ENCODE data around the gene TMEM225B. TPM values are rescaled to one million over a fixed set of nuclear protein-coding genes. Genes with fewer than 3 reads are reported as not detected.

Gene TMEM225B
- total and polyA plus RNA-seq, 4 donors, result 0.31 to 1.4 (median 0.75) TPM

DNA sequence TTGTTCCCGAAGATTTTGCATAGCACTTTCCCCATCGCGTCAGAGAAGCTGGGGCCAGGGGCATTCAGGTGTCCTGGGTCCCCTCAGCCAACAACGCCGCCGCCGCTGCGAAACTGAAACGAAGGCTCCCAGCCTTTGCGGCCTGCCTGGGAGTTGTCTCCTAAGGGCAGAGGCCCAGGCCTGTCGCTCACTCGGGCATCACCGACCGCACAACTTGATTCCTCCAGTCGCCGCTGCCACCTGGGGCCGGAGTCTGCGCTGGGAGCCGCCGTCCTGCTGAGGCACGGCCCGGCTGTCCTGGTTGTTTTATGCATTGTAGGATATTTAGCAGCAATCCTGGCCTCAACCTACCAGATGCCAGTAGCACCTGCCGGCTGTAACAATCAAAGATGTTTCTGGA lies 40.7 kb downstream of the TMEM225B start:
- Histone ChIP-seq H3K27me3 (ENCODE audit: control insufficient read depth in 3 of 3, insufficient read depth in 3 of 3, low read length in 2 of 3) (no peaks in the 10 kb centered on the region), H3K9ac (ENCODE audit: insufficient read depth in 1 of 2, low read length in 2 of 2) (no peak overlapping the region), H3K4me1 (ENCODE audit: control insufficient read depth in 5 of 5, insufficient read depth in 5 of 5, low read length in 5 of 5) (no peaks in the 10 kb centered on the region), H3K9me3 (ENCODE audit: control insufficient read depth in 4 of 4, insufficient read depth in 3 of 4, low read length in 3 of 4) (no peaks in the 10 kb centered on the region), H3K36me3 (ENCODE audit: control insufficient read depth in 4 of 4, insufficient read depth in 4 of 4, low read length in 4 of 4) (peaks cover 0 to 9% (median 4%) of the 10 kb centered on the region in 4 donors), H3K27ac (ENCODE audit: low read depth in 1 of 2, low read length in 1 of 2) (no peak overlapping the region), H3K4me3 (no peak overlapping the region)
- 95 to 96% methylated on average over 23 of the region's 23 CpGs for WGBS, 2 donors
- ATAC-seq (ENCODE audit: insufficient read depth, low FRiP score) (no peak), DNase-seq (no peak)
- TF ChIP-seq, protein P1, sequence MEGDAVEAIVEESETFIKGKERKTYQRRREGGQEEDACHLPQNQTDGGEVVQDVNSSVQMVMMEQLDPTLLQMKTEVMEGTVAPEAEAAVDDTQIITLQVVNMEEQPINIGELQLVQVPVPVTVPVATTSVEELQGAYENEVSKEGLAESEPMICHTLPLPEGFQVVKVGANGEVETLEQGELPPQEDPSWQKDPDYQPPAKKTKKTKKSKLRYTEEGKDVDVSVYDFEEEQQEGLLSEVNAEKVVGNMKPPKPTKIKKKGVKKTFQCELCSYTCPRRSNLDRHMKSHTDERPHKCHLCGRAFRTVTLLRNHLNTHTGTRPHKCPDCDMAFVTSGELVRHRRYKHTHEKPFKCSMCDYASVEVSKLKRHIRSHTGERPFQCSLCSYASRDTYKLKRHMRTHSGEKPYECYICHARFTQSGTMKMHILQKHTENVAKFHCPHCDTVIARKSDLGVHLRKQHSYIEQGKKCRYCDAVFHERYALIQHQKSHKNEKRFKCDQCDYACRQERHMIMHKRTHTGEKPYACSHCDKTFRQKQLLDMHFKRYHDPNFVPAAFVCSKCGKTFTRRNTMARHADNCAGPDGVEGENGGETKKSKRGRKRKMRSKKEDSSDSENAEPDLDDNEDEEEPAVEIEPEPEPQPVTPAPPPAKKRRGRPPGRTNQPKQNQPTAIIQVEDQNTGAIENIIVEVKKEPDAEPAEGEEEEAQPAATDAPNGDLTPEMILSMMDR (IDR thresholded peaks at IDR 0.05; ENCODE audit: control extremely low read depth, extremely low read depth), result no peak

- DNase-seq (peak in 1 of 3 donors; percentile 6), ATAC-seq (ENCODE audit: insufficient read depth, low FRiP score) (no peak)
- no peak overlapping the region for H3K27ac ChIP-seq (ENCODE audit: low read depth in 1 of 2, low read length in 1 of 2)
- TF ChIP-seq, protein P1 (IDR thresholded peaks at IDR 0.05; ENCODE audit: control extremely low read depth, extremely low read depth), result no peak
- H3K4me3 ChIP-seq, result no peak overlapping the region
- H3K36me3 ChIP-seq (ENCODE audit: control insufficient read depth in 4 of 4, insufficient read depth in 4 of 4, low read length in 4 of 4), result peaks cover 0 to 7% (median 2%) of the 10 kb centered on the region in 4 donors
- H3K27me3 ChIP-seq (ENCODE audit: control insufficient read depth in 3 of 3, insufficient read depth in 3 of 3, low read length in 2 of 3), result no peaks in the 10 kb centered on the region
- no peaks in the 10 kb centered on the region for H3K4me1 ChIP-seq (ENCODE audit: control insufficient read depth in 5 of 5, insufficient read depth in 5 of 5, low read length in 5 of 5)
- H3K9ac ChIP-seq (ENCODE audit: insufficient read depth in 1 of 2, low read length in 2 of 2), result no peak overlapping the region
- H3K9me3 ChIP-seq (ENCODE audit: control insufficient read depth in 4 of 4, insufficient read depth in 3 of 4, low read length in 3 of 4), result no peaks in the 10 kb centered on the region
These were observed 41.2 kb downstream of the TMEM225B start for GRCh38 chr7:99639267-99639666.

DNA sequence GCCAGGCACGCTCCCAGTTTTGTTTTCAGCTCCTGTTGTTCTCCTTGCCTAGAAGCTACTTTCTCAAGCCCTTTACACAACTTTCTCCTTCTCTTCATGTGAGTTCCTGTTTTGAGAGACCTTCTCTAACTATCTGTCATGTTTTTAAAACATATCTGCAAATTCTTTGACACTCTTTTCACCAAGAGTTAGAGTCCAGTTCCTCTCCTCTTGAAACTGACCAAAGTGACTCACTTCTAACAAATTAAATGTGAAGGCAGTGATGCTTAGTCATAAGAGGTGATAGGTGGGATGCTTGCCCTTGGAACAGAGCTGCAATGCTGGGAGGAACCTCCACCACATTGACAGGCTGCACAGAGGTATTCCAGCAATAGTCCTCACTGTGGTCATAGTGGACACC lies 44.0 kb downstream of the TMEM225B start:
- Histone ChIP-seq H3K36me3 (ENCODE audit: control insufficient read depth in 4 of 4, insufficient read depth in 4 of 4, low read length in 4 of 4) (peaks cover 0 to 7% (median 3%) of the 10 kb centered on the region in 4 donors), H3K4me1 (ENCODE audit: control insufficient read depth in 5 of 5, insufficient read depth in 5 of 5, low read length in 5 of 5) (no peaks in the 10 kb centered on the region), H3K27ac (ENCODE audit: low read depth in 1 of 2, low read length in 1 of 2) (no peak overlapping the region), H3K9me3 (ENCODE audit: control insufficient read depth in 4 of 4, insufficient read depth in 3 of 4, low read length in 3 of 4) (no peaks in the 10 kb centered on the region), H3K9ac (ENCODE audit: insufficient read depth in 1 of 2, low read length in 2 of 2) (no peak overlapping the region), H3K4me3 (no peak overlapping the region), H3K27me3 (ENCODE audit: control insufficient read depth in 3 of 3, insufficient read depth in 3 of 3, low read length in 2 of 3) (no peaks in the 10 kb centered on the region)
- 63 to 81% methylated on average over 1 of the region's 1 CpG for WGBS, 2 donors
- DNase-seq (no peak), ATAC-seq (ENCODE audit: insufficient read depth, low FRiP score) (no peak)
- TF ChIP-seq, protein P1 (IDR thresholded peaks at IDR 0.05; ENCODE audit: control extremely low read depth, extremely low read depth), result no peak

- H3K9me3 ChIP-seq (ENCODE audit: control insufficient read depth in 4 of 4, insufficient read depth in 3 of 4, low read length in 3 of 4), result no peaks in the 10 kb centered on the region
- TF ChIP-seq, protein P1 (IDR thresholded peaks at IDR 0.05; ENCODE audit: control extremely low read depth, extremely low read depth), result no peak
- H3K9ac ChIP-seq (ENCODE audit: insufficient read depth in 1 of 2, low read length in 2 of 2), result no peak overlapping the region
- DNase-seq, result no peak
- no peak overlapping the region for H3K27ac ChIP-seq (ENCODE audit: low read depth in 1 of 2, low read length in 1 of 2)
- no peaks in the 10 kb centered on the region for H3K4me1 ChIP-seq (ENCODE audit: control insufficient read depth in 5 of 5, insufficient read depth in 5 of 5, low read length in 5 of 5)
- H3K27me3 ChIP-seq (ENCODE audit: control insufficient read depth in 3 of 3, insufficient read depth in 3 of 3, low read length in 2 of 3), result no peaks in the 10 kb centered on the region
- H3K4me3 ChIP-seq, result no peak overlapping the region
- ATAC-seq (ENCODE audit: insufficient read depth, low FRiP score), result no peak
- peaks cover 0 to 8% (median 5%) of the 10 kb centered on the region in 4 donors for H3K36me3 ChIP-seq (ENCODE audit: control insufficient read depth in 4 of 4, insufficient read depth in 4 of 4, low read length in 4 of 4)
- 85 to 96% methylated on average over 2 of the region's 2 CpGs for WGBS, 2 donors
These were observed 45.4 kb downstream of the TMEM225B start for GRCh38 chr7:99643464-99643863.

Measured in lung (tissue), 12 donors.